ENCODE measurements around the gene ZNF710.
"Not testable (repeated sequence)": the region's sequence is repeated elsewhere in the genome, so short reads cannot be mapped to it uniquely, and the experiment has no call there.

Gene ZNF710

GRCh38 chr15:89975482-89976245 is 25.5 kb upstream of the ZNF710 start:
- H3K4me3 ChIP-seq (ENCODE audit: low read length): no peak overlapping the region
- peaks cover 11% of the 10 kb centered on the region for H3K27me3 ChIP-seq (replicated peaks; ENCODE audit: control insufficient read depth, insufficient read depth, low read length)
- DNase-seq (ENCODE audit: low read depth): no peak
- no peaks in the 10 kb centered on the region for H3K4me1 ChIP-seq (ENCODE audit: control insufficient read depth, insufficient read depth, low read length)
- H3K9me3 ChIP-seq (ENCODE audit: control insufficient read depth, low read length): no peaks in the 10 kb centered on the region
- no peak overlapping the region for H3K9ac ChIP-seq (ENCODE audit: low read length)
- H3K36me3 ChIP-seq (ENCODE audit: control insufficient read depth, insufficient read depth, low read length, severe bottlenecking): no peaks in the 10 kb centered on the region

- no peak for DNase-seq (ENCODE audit: low read depth)
- Histone ChIP-seq H3K27me3 (replicated peaks; ENCODE audit: control insufficient read depth, insufficient read depth, low read length) (peaks cover 17% of the 10 kb centered on the region), H3K4me3 (ENCODE audit: low read length) (no peak overlapping the region), H3K4me1 (ENCODE audit: control insufficient read depth, insufficient read depth, low read length) (no peaks in the 10 kb centered on the region), H3K36me3 (ENCODE audit: control insufficient read depth, insufficient read depth, low read length, severe bottlenecking) (no peaks in the 10 kb centered on the region), H3K9me3 (ENCODE audit: control insufficient read depth, low read length) (no peaks in the 10 kb centered on the region), H3K9ac (ENCODE audit: low read length) (no peak overlapping the region)
Observed at GRCh38 chr15:89976246-89976600, 24.9 kb upstream of the ZNF710 start.

- not testable (repeated sequence) for H3K9ac ChIP-seq (ENCODE audit: low read length); H3K4me1 ChIP-seq (ENCODE audit: control insufficient read depth, insufficient read depth, low read length); H3K9me3 ChIP-seq (ENCODE audit: control insufficient read depth, low read length); DNase-seq (ENCODE audit: low read depth); H3K36me3 ChIP-seq (ENCODE audit: control insufficient read depth, insufficient read depth, low read length, severe bottlenecking); H3K4me3 ChIP-seq (ENCODE audit: low read length)
- H3K27me3 ChIP-seq (replicated peaks; ENCODE audit: control insufficient read depth, insufficient read depth, low read length): peaks cover 26% of the 10 kb centered on the region
Observed at GRCh38 chr15:89977836-89978235, 23.3 kb upstream of the ZNF710 start.

- Histone ChIP-seq H3K9me3 (ENCODE audit: control insufficient read depth, low read length) (no peaks in the 10 kb centered on the region), H3K4me3 (ENCODE audit: low read length) (no peak overlapping the region), H3K9ac (ENCODE audit: low read length) (no peak overlapping the region), H3K4me1 (ENCODE audit: control insufficient read depth, insufficient read depth, low read length) (no peaks in the 10 kb centered on the region), H3K27me3 (replicated peaks; ENCODE audit: control insufficient read depth, insufficient read depth, low read length) (peaks cover 33% of the 10 kb centered on the region), H3K36me3 (ENCODE audit: control insufficient read depth, insufficient read depth, low read length, severe bottlenecking) (no peaks in the 10 kb centered on the region)
- no peak for DNase-seq (ENCODE audit: low read depth)
Observed at GRCh38 chr15:89978914-89979313, 22.2 kb upstream of the ZNF710 start.

- no peak overlapping the region for H3K9ac ChIP-seq (ENCODE audit: low read length)
- H3K4me3 ChIP-seq (ENCODE audit: low read length): no peak overlapping the region
- no peaks in the 10 kb centered on the region for H3K36me3 ChIP-seq (ENCODE audit: control insufficient read depth, insufficient read depth, low read length, severe bottlenecking)
- H3K27me3 ChIP-seq (replicated peaks; ENCODE audit: control insufficient read depth, insufficient read depth, low read length): peaks cover 31% of the 10 kb centered on the region
- DNase-seq (ENCODE audit: low read depth): no peak
- H3K4me1 ChIP-seq (ENCODE audit: control insufficient read depth, insufficient read depth, low read length): no peaks in the 10 kb centered on the region
- peaks cover 6% of the 10 kb centered on the region for H3K9me3 ChIP-seq (ENCODE audit: control insufficient read depth, low read length)
Observed at GRCh38 chr15:89980896-89981295, 20.2 kb upstream of the ZNF710 start.

GRCh38 chr15:89982315-89983055 is 18.6 kb upstream of the ZNF710 start:
- Histone ChIP-seq H3K36me3 (ENCODE audit: control insufficient read depth, insufficient read depth, low read length, severe bottlenecking) (no peaks in the 10 kb centered on the region), H3K9ac (ENCODE audit: low read length) (no peak overlapping the region), H3K4me3 (ENCODE audit: low read length) (no peak overlapping the region), H3K27me3 (replicated peaks; ENCODE audit: control insufficient read depth, insufficient read depth, low read length) (peaks cover 25% of the 10 kb centered on the region), H3K9me3 (ENCODE audit: control insufficient read depth, low read length) (peaks cover 6% of the 10 kb centered on the region), H3K4me1 (ENCODE audit: control insufficient read depth, insufficient read depth, low read length) (no peaks in the 10 kb centered on the region)
- DNase-seq (ENCODE audit: low read depth): no peak

- Histone ChIP-seq H3K9me3 (ENCODE audit: control insufficient read depth, low read length) (peaks cover 6% of the 10 kb centered on the region), H3K4me3 (ENCODE audit: low read length) (no peak overlapping the region), H3K36me3 (ENCODE audit: control insufficient read depth, insufficient read depth, low read length, severe bottlenecking) (no peaks in the 10 kb centered on the region), H3K27me3 (replicated peaks; ENCODE audit: control insufficient read depth, insufficient read depth, low read length) (peaks cover 25% of the 10 kb centered on the region), H3K9ac (ENCODE audit: low read length) (no peak overlapping the region), H3K4me1 (ENCODE audit: control insufficient read depth, insufficient read depth, low read length) (no peaks in the 10 kb centered on the region)
- no peak for DNase-seq (ENCODE audit: low read depth)
Observed at GRCh38 chr15:89984001-89984400, 17.1 kb upstream of the ZNF710 start.

- Histone ChIP-seq H3K27me3 (replicated peaks; ENCODE audit: control insufficient read depth, insufficient read depth, low read length) (peaks cover 25% of the 10 kb centered on the region), H3K9me3 (ENCODE audit: control insufficient read depth, low read length) (peaks cover 6% of the 10 kb centered on the region), H3K36me3 (ENCODE audit: control insufficient read depth, insufficient read depth, low read length, severe bottlenecking) (no peaks in the 10 kb centered on the region), H3K4me1 (ENCODE audit: control insufficient read depth, insufficient read depth, low read length) (no peaks in the 10 kb centered on the region), H3K9ac (ENCODE audit: low read length) (no peak overlapping the region), H3K4me3 (ENCODE audit: low read length) (no peak overlapping the region)
- DNase-seq (ENCODE audit: low read depth): no peak
Observed at GRCh38 chr15:89984421-89985010, 16.6 kb upstream of the ZNF710 start.

- H3K27me3 ChIP-seq (replicated peaks; ENCODE audit: control insufficient read depth, insufficient read depth, low read length): peaks cover 25% of the 10 kb centered on the region
- no peak overlapping the region for H3K4me3 ChIP-seq (ENCODE audit: low read length)
- no peaks in the 10 kb centered on the region for H3K36me3 ChIP-seq (ENCODE audit: control insufficient read depth, insufficient read depth, low read length, severe bottlenecking)
- no peak overlapping the region for H3K9ac ChIP-seq (ENCODE audit: low read length)
- DNase-seq (ENCODE audit: low read depth): no peak
- peaks cover 6% of the 10 kb centered on the region for H3K9me3 ChIP-seq (ENCODE audit: control insufficient read depth, low read length)
- no peaks in the 10 kb centered on the region for H3K4me1 ChIP-seq (ENCODE audit: control insufficient read depth, insufficient read depth, low read length)
Observed at GRCh38 chr15:89985111-89985510, 16.0 kb upstream of the ZNF710 start.

- Histone ChIP-seq H3K9me3 (ENCODE audit: control insufficient read depth, low read length) (no peaks in the 10 kb centered on the region), H3K4me1 (ENCODE audit: control insufficient read depth, insufficient read depth, low read length) (no peaks in the 10 kb centered on the region), H3K9ac (ENCODE audit: low read length) (no peak overlapping the region), H3K27me3 (replicated peaks; ENCODE audit: control insufficient read depth, insufficient read depth, low read length) (no peaks in the 10 kb centered on the region), H3K36me3 (ENCODE audit: control insufficient read depth, insufficient read depth, low read length, severe bottlenecking) (no peaks in the 10 kb centered on the region), H3K4me3 (ENCODE audit: low read length) (no peak overlapping the region)
- DNase-seq (ENCODE audit: low read depth): no peak
Observed at GRCh38 chr15:89991312-89991711, 9.8 kb upstream of the ZNF710 start.

GRCh38 chr15:89993349-89993748 is 7.8 kb upstream of the ZNF710 start:
- Histone ChIP-seq H3K36me3 (ENCODE audit: control insufficient read depth, insufficient read depth, low read length, severe bottlenecking) (no peaks in the 10 kb centered on the region), H3K4me3 (ENCODE audit: low read length) (no peak overlapping the region), H3K9ac (ENCODE audit: low read length) (no peak overlapping the region), H3K9me3 (ENCODE audit: control insufficient read depth, low read length) (no peaks in the 10 kb centered on the region), H3K4me1 (ENCODE audit: control insufficient read depth, insufficient read depth, low read length) (peaks cover under 1% of the 10 kb centered on the region), H3K27me3 (replicated peaks; ENCODE audit: control insufficient read depth, insufficient read depth, low read length) (no peaks in the 10 kb centered on the region)
- no peak for DNase-seq (ENCODE audit: low read depth)

Measured in adipocyte (in vitro differentiated cells).